DMS53 treated with DMSO at 0.1 percent for 48 hours (cell line): ENCODE measurements around the gene NTNG1.
"Not testable (repeated sequence)": the region's sequence is repeated elsewhere in the genome, so short reads cannot be mapped to it uniquely, and the experiment has no call there.

Experiments used
- DNase-seq: peaks from one replicate; lab custom pipeline; 2025; ENCODE audit not compliant: unreplicated experiment; lab: John Stamatoyannopoulos, UW

Gene NTNG1

GRCh38 chr1:107195476-107195875 lies 54.6 kb downstream of the NTNG1 start:
- no peak for DNase-seq

GRCh38 chr1:107196973-107197562 lies 56.2 kb downstream of the NTNG1 start:
- DNase-seq = peak; percentile 71

- no peak for DNase-seq
These were observed 57.7 kb downstream of the NTNG1 start for GRCh38 chr1:107198561-107198960.

- DNase-seq = no peak
These were observed 59.8 kb downstream of the NTNG1 start for GRCh38 chr1:107200631-107201030.

GRCh38 chr1:107202007-107202406 lies 61.2 kb downstream of the NTNG1 start:
- no peak for DNase-seq

GRCh38 chr1:107213225-107213624 lies 72.4 kb downstream of the NTNG1 start:
- DNase-seq = no peak

- no peak for DNase-seq
These were observed 79.2 kb downstream of the NTNG1 start for GRCh38 chr1:107220036-107220435.

- no peak for DNase-seq
These were observed 84.9 kb downstream of the NTNG1 start for GRCh38 chr1:107225706-107226105.

GRCh38 chr1:107228704-107229371 lies 88.0 kb downstream of the NTNG1 start:
- DNase-seq = no peak

- DNase-seq = no peak
These were observed 88.9 kb downstream of the NTNG1 start for GRCh38 chr1:107229711-107230110.

- no peak for DNase-seq
These were observed 89.3 kb downstream of the NTNG1 start for GRCh38 chr1:107230121-107230520.

- no peak for DNase-seq
These were observed 90.5 kb downstream of the NTNG1 start for GRCh38 chr1:107231291-107231690.

GRCh38 chr1:107232426-107232825 lies 91.6 kb downstream of the NTNG1 start:
- no peak for DNase-seq

GRCh38 chr1:107236760-107237159 lies 95.9 kb downstream of the NTNG1 start:
- not testable (repeated sequence) for DNase-seq

GRCh38 chr1:107243461-107243860 lies 102.6 kb downstream of the NTNG1 start:
- DNase-seq = no peak

GRCh38 chr1:107244709-107245500 lies 104.1 kb downstream of the NTNG1 start:
- DNase-seq = no peak

- no peak for DNase-seq
These were observed 106.0 kb downstream of the NTNG1 start for GRCh38 chr1:107246775-107247345.

GRCh38 chr1:107247679-107248078 lies 106.8 kb downstream of the NTNG1 start:
- no peak for DNase-seq

- DNase-seq = peak; percentile 82
These were observed 109.3 kb downstream of the NTNG1 start for GRCh38 chr1:107250169-107250568.

GRCh38 chr1:107251083-107251482 lies 110.2 kb downstream of the NTNG1 start:
- no peak for DNase-seq

GRCh38 chr1:107251839-107252238 lies 111.0 kb downstream of the NTNG1 start:
- no peak for DNase-seq

- no peak for DNase-seq
These were observed 111.4 kb downstream of the NTNG1 start for GRCh38 chr1:107252271-107252670.
